ENCODE data around the gene ATP23.

The ATP23 gene, protein sequence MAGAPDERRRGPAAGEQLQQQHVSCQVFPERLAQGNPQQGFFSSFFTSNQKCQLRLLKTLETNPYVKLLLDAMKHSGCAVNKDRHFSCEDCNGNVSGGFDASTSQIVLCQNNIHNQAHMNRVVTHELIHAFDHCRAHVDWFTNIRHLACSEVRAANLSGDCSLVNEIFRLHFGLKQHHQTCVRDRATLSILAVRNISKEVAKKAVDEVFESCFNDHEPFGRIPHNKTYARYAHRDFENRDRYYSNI

DNA sequence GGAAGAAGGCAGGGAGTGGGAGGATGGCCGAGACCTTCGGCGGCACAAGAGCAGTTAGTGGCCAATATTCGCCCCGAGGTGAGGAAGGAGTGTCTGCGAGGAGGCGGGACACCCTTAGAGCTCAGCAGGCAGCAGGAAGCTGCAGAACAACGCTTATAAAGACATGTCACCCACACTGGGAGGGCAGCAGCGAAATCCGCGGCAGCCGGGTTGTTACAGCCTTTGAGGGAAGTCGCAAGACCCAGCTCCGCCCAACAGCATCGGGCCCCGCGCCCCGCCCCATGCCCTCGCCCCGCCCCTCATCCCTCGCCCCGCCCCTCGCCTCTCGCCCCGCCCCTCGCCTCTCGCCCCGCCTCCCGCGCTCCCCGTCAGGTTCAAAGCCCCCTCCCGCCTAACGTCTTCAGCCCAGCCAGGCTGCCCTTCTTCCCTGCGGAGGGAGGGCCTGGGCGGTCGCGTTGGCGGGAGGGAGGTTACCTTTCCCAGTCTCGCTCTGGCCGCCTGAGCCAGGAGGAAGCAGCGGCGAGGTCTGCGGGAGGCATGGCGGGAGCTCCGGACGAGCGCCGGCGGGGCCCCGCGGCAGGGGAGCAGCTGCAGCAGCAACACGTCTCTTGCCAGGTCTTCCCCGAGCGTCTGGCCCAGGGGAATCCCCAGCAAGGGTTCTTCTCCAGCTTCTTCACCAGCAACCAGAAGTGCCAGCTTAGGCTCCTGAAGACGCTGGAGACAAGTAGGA is at the start of gene ATP23:
Gene ATP23 (plus strand): TSS at position 403 of the 730 bp plus-strand sequence. CDS start 135 bp downstream, at position 538.
- DNase-seq, result peak; percentile 84

DNA sequence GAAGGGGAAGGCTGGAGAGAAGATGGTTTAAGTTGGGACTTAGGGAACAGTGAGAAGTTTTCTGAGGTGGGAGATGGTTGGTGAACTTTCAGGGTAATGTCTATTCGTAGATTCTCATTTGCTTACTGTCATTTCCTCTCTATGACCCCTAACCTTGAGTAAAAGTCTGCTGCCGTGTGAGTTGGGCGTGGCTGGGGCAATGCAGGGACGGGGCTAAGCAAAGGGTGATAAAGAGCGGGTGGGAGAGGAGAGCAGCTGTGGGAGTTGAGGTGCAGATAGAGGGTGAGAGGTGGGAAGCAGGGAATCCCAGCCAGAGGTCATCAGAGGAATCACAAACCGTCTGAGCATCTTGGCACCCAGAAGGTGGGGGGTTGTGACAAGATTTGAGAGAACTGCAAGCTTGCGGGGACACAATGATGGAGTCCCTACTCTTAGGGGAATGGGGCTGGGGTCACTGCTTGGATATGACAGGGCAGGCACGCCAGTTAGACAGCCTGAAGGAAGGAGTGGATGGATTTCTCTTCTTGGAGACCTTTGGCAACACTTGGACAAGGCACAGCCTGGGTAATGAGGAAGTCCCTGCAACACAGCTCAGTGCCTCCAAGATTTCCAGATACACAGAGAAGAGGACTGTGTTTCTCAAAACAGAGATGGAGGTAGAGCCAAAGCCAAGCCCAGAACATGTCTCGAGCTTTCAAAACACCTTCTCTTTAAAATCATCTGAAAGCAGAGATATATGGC is 49.0 kb upstream of the ATP23 start:
- no peak for DNase-seq

DNA sequence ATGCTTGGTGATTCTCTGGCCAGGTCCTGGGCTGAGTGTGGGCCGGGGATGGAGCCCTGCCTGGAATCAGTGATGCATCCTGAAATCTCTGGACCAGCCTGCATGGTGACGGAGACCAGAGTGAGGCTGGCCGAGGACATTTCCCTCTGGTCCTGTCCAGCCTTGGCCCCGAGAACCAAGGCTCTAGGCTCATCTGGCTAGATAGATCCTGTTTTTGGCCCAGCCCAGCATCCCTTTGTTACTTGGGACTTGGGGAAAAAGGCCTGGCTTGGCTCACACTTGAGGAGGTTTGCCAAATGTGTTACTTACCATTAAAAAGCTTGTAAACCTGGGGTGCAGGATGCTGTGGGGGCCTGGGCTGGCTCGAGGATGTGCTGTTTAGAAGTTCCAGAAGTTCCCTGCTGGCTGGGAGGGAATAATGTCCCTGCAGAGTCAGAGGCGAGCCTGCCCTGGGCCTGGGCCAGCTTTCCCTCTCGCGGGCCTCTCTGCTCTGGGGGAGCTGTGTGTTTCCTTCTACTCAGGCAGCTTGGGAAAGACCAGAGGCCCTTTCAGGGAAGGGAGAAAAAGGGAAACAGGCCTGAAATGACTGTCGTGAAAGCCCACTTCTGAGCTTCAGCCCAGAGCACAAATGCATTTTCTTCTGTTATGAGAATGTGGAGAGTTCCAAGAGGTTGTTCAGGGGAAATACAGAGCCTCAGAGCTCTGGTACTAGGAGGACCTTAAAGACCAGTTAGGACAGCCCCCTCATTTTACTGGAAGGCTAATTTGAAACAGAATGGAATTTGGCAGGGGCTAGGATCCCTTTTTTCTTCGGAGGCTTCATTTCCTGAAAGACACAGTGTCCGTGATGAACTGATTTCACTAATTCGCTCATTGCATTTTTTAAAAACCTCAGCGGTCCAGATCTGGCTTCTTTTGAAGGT is 47.7 kb upstream of the ATP23 start:
- no peak for DNase-seq

DNA sequence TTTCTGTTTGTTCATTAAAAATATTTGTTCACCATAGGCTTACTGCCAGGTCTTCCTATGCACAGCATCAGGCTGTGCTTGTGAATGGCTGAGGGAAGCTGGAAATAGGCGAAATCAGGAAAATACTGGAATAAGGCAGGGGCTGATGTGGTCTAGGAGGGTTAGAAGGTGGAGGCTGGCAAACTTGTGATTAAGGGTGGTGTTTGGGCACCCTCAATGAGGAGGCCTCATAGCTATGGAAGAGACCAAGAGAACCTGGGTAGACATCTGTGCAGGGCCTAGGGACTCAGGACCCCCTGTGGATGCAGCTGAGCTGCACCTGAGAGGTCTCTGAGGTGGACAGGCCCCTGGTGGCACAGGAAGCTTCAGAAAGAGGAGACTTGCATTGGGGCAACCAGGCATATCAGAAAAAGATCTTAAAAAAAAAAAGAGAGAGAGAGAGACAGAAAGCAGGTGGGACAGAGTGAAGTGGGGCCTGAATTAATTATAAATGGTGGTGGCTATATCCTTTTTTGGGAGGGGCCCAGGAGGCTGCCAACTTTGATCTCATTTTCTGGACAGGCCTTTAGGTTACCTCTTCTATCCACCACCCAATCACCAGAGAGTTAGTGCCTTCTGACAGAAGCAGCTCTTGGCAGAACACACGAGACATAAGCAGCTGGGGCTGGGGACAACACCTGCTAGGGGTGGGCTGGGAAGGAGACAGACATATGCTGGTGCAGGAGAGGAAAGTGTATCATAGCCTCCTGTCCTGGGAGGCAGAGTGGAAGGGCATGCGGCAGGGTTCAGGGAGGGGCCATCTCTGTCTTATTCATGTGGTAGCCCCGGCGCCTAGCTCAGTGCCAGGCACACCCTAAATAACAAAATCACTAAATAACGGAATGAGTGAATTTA is 46.7 kb upstream of the ATP23 start:
- no peak for DNase-seq

DNA sequence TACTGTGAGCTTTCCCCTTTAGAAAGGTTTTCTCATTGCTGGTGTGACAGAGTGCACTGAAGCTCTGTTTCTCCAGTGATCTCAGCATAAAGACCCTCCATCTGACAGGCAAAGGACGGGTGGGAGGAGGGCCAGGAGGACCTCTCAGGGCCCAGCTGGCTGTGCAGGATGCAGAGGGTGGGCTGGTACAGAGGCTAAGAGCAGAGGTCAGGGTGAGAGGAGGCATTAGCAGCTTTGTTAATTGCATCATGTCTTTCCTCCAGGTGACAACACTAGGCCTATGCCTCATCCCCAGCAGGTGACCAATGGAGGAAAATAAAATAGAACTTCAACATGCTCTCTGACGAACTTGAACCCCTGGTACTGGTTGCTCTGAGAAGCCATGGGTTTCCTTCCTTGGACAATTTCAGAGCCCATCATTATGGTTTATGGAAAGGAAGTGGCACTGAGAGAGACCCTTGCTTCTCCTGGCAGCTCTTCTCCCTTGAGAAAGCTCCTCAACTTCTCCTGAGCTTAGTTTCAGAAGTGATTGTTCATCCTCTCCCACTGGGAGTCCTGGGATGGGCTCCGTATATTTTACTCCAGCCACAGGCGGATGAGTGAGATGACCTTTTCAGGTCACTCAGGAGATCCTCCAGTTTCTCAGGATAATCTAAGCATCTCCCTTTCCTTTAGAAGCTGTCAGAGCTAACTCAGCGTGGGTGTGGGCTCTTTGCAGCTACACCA is 45.8 kb upstream of the ATP23 start:
- no peak for DNase-seq

DNA sequence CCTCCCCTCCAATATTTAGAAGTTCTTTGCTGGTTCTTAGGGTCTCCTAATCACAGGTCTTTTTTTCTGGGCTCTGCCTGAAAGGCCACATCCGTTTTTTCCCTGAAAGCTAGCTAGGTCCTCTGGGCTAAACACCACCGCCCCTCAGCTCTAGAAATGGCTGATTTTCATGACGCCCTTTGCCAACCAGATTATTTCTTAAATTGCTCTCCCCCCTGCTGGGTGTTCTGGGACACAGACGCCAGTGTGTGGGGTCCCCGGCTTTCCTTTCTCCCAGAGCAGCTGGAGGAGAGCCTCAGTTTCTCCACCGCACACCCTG is 45.3 kb upstream of the ATP23 start:
- no peak for DNase-seq

DNA sequence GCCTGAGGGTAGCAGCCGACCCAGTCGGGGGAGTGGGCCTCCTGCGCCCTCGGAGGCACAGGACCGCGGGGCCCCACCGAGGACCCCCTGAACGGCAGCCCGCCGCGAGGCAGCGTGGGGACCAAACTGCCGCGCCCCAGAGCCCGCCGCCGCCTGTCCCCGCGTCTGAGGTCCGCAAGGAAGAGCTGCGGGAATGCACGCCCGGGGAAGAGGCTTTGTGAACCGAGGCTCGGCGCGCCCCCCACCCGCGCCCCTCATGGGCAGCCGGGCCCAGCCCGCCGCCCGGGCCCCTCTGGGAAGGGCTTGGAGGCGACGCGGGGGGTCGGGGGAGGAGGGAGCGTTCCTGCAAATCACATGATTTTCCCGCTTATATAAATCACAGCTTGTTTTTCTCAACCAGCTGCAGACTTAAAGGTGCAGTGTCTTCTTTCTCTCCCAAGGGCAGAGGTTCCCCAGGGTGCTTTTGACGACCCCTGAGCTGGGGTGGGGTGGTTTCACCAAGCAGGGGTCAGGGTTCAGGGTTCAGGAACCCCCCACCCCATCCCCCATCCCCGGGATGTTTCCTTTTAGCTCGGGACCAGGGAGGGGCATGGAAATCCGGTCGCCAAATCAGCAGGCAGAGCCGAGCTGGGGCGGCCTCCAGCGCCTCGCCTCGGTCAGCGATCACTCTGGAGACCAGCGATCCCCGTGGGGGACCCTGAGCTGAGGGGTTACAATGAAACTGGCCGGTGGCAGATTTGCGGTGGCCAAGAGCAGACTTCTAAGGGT is 44.7 kb upstream of the ATP23 start:
- no peak for DNase-seq

DNA sequence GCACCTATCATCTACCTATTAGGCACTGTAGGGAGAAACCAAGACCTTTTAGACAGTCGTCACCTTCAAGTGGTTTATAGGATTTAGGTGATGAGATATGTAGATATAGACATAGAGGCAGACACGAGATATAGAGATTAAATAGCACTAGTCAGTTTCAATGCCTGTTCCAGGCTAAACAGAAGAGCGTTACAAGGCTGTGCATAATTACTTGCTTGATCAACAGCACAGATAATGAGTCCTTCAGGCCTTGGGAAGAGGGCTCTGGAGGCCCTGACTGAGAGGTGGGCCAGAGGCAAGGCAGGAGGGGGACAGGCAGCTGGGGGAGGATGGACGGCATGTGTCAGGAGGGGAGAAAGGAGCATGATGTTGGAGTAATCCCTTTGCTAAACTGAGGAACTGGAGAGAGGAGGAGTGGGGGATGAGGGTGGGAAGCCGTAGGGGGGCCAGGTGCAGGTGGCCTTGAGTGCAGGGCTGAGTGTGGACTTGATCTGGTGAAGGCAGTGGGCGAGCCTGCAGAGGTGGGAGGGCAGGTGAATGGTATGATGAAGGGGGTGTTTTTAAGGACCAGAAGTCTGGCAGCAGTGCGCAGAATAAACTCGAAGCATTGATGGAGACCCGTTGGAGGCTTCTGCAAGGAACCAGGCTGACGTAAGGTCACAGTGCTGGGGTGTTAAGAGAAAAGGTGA is 43.9 kb upstream of the ATP23 start:
- DNase-seq, result no peak

DNA sequence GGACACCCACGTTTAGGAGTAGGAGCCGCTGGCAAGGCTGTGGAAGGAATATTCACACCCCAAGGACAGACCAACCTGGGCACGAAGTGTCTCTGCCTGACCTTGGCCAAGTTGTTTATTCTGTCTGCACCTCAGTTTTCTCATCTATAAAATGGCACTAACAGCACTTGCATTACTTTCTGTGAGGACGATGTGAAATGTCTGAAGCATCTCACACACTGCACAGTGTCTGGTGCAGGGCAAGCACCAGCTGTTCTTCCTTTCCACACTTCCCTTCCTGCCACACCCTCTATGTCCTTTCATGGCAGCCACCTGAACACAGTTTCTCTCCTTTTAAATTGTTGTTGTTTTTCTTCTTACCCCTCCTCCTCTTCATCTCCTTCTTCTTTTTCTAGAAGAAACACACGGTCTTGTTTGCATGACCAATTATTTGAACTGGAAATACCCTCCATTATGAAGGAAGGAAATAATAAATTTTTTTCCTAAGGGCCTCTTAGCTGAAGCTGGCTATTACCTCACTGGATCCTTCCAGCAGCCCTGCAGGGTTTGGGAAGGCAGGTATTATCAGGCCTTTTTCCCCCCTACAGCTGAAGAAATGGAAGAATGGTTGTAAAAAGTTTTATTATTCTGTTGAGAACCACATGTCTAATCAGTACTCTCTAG is 42.9 kb upstream of the ATP23 start:
- no peak for DNase-seq

DNA sequence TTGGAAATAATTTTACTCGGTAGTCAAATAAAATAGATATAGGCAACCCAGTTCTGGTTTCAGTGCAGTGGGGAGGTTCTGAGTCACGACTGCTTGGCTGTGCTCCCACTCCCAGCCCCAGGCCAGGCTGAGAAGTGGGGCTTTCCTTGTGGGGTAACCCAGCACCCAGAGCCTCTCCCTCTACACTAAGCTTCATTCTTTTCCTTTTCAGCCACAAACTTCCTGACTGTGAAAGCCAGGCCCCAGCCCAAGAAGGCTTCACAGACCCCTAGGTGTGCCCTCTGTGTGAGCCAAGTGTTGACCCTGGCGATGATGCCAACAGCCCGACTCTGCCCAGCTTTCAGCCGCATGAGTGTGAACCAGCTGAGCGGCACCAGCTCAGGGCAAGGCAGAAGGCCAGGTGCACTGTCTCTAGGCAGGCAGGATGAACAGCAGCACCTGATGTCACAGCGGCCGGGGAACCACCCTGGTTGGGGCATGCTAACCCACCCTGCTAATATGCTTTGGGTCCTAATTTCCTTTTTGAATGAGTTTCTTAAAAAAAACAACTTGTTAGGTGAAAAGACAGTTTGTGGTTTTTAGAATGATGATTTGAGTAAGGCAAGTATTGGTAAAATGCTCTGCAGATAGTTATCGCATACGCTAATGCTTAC is 42.2 kb upstream of the ATP23 start:
- peak; percentile 77 for DNase-seq

DNA sequence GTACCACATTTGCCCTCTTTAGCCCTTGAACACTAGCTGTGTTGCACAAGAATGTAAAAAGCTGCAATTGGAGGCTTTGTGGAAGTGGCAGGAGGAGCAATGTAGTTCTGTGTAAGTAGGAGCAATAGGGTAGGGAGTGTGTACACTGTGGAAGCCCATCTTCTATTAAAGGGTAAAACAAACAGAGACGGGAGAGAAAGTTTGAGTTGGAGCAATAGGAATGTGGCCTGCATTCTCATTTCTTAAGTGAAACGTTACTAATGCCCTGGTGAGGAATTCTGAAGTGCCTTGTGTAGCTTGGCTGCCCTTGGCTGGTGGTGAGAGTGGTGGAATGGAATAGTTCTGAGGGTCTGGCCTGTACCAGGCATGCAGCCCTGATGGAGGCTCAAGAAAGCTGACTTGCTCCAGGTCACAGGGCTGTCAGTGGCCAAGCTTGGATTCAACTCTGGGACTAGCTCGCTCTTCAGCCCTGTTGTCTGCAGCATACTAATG is 38.8 kb upstream of the ATP23 start:
- no peak for DNase-seq

DNA sequence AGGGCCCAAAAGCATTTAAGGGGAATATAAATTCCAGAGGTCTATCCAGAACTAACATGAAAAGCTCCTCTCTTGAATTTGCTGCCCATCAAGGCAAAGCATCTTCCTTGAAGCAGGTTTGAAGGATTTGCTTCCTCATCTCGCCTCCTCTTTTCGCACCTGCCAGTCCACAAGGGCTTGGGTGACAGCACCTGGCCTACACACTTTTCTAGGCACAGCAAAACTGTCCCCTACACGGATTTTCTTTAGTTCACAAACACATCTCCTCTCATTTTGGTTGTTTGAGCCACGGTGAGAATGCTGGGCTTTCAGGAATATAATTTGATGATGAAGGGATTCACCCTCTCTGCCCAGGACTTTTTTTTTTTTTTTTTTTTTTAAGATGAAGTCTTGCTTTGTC is 36.9 kb upstream of the ATP23 start:
- DNase-seq, result no peak

DNA sequence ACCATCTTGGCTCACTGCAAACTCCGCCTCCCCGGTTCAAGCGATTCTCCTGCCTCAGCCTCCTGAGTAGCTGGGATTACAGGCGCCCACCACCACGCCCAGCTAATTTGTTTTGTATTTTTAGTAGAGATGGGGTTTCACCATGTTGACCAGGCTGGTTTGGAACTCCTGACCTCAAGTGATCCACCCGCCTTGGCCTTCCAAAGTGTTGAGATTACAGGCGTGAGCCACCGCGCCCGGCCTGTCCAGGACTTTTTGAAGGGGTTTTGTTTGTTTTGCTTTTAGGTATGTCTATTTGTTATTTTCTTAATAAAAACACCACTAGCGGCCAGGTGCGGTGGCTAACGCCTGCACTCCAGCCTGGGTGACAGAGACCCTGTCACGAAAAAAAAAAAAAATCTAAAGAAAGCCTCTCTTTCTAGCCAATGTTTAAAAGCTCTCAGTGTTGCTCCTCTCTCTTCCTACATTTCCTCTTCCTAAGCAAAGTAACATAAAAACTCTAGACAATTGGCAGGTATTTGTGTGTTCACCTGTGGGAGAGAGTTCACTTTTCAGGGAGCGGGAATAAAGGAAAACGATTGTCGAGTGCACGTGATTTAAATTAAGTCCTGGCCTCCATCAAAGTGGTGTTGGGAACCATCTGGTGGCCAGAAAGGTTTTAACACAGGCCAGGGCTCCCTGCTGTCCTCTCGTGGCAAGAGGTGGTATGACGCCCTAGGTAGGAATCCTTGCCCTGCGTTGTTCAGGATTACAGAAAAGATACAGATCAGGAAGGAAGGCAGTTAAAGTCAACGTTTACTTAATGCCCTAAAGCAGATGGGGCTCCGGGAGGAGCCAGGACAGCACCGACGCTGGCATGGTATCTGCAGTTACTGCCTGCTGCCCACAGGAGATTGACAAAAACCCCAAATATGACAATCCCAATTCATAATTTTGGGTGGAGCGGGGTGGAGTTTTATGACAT is 36.2 kb upstream of the ATP23 start:
- peak; percentile 84 for DNase-seq

DNA sequence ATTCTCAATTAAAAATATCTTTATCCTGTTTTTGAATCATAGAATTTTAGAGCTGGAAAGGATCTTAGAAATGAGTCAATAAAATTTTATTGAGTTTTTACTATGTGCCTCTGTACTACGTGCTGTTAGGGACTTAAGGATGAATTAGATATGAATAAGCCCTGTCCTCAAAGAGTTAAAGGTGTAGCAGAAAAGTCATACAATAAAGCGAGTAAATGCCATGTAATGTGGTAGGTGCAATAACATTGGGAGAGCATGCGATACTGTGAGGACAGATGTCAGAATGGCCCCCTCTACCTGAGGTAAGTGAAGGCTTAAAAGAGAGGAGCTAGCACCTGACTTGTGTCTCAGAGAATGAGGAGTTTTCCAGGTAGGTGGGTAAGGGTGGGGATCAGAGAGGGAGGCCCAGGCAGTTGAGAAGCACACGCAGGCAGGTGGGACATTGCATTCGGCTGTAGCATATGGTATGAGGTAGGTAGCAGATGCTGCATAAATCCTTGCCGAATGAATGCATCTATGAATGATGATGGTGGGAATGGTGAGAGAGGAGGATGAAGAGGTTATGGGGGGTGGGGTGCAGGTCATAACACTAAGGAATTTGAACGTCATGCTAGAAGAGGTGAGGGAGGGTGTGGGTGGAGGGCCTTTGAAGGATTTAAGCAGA is 35.4 kb upstream of the ATP23 start:
- no peak for DNase-seq

DNA sequence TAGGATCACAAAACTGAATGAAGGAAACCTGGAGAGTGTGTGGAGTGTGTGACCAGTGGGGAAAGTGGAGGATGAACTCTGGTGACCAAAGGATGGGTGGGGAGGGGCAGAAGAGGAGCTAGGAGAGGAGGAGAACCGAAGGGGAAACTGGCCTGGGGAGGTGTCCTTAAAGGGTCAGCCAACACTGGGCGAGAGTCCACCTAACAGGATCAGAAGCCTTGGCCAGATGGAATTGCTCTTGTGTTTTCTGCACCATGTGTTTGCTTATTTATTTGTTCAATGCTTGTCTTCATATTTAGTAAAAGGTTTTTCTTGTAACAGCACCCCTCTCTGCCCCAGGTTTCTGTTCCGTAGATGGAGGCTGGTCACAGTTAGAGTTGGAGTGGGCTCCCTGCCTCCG is 34.5 kb upstream of the ATP23 start:
- DNase-seq, result no peak

DNA sequence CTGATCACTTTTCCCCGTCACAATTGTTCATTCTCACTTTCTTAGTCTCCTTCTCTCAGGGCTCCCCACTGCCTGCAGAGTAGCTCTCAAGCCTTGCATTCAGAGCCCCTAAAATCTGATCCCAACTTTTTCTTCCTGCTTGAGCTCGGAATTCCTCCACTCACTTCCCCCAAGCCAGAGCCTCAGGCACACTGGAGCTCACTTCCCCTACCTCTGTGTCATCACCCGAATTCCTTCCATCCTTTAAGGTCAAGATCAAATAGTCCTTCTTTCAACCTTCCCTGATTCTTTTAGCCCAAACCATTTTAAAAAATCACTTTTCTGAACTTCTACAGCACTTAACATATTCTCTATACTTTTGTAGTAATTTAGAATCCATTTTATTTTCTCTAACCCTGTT is 34.1 kb upstream of the ATP23 start:
- no peak for DNase-seq

DNA sequence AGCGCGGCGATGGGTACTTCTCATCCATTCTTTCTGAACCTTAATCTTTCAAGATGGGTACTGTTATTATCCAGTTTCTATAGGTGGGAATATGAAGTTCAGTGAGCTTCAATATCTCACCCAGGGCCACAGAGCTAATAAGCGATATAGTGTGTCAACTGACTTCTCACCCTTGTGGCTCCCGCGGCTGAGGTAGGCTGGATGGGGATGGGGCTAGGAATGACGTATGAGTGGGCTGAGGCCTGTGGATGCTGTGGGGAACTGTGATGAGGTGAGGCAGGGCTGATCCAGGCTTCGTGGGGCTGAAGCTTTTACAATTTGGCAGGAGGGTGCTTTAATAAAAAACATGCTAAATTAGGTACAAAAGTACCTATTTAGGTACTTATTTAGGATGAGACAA is 32.9 kb upstream of the ATP23 start:
- DNase-seq, result no peak

All from stimulated activated CD4-positive, alpha-beta T cell treated with anti-CD3 and anti-CD28 coated beads, Interleukin-4, amount 100 ng/mL, for 1 hour (primary cell).